ENCODE measurements around the gene OR2M5.

The OR2M5 gene, protein sequence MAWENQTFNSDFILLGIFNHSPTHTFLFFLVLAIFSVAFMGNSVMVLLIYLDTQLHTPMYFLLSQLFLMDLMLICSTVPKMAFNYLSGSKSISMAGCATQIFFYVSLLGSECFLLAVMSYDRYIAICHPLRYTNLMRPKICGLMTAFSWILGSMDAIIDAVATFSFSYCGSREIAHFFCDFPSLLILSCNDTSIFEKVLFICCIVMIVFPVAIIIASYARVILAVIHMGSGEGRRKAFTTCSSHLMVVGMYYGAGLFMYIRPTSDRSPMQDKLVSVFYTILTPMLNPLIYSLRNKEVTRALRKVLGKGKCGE

DNA sequence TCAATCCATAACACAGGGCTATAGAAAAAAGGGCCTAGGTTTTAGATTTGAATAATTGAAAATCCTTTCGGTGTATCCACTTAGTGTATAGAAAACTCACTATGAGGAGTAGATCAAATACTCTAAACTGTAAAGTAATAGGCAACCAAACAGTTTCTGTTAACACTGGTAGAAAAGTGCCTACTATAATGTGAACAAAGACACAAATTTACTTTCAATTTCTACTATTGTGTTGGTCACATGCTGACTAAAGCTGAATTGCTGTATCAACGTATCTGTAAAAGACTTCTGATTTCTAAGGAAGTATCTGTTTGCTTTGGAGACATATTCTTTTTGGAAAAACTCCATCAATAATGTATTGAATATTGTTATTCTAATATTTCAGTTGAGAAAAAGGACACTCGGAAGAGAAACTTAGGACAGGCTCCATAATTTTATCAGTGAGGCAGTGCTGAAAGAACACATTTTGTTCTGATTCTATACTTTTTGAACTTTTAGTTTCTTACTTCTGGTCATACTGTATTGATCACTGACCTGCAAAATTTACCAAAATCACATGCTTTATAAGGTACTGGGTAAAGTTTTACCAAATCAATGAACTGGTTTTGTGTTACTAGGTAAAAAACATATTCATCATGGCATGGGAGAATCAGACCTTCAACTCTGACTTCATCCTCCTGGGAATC lies at the start of gene OR2M5:
OR2M5 (plus strand) TSS at position 636 of the 686 bp plus-strand sequence; CDS start at position 636, 0 bp downstream.
- DNase-seq (ENCODE audit: low spot score), result no peak

DNA sequence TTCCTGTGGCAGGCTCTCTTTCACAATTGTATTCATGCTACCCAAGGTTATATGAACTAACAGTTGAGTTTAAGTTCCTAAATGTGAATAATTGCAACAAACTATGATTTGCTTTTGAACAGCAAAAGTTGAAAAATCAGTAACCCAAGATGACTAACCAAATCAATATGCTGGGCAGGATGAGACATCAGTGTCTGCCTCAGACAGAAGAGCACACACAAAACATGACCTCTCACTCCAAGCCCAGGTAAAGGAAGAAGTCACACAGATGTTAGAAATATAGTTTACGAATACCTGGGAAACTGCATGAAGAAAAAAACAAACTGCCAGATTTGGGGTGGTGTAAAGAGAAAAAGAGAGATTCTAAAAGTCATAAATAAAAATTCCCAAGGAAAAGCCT lies 46.4 kb upstream of the OR2M5 start:
- no peak for DNase-seq (ENCODE audit: low spot score)

DNA sequence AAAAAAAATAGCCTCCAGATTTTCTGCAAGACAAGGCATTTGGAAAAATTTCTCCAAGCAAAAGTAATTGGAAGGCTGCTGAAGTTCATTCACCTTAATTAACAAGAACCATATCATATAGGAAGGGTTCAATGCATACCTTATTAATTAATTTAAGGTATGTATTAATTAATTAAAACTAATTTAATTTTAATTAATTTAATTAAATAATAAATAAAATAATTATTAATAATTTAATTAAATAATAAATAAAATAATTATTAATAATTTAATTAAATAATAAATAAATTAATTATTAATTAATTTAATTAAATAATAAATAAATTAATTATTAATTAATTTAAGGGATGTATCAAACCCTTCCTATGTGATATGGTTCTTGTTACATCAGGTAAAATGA lies 42.1 kb upstream of the OR2M5 start:
- DNase-seq (ENCODE audit: low spot score), result no peak

DNA sequence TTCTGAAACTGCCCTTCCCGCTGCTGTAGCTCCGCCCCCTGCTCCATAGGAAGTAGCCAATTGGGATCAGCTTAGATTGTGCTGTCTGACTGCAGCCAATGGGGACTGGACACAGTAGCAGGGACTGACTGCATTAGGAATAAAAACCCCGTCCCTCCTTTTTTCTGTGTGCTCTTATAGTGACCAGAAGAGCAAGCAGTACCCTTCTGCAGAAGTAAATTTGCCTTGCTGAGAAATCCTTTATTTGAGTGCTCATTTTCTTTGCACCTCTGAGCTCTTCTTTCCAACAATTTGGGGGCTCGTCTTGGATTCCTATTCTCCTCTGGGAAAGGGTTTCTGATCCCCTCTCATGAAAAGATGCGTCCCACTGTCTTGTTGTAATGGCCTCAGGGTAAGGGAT lies 33.8 kb upstream of the OR2M5 start:
- DNase-seq (ENCODE audit: low spot score), result no peak

DNA sequence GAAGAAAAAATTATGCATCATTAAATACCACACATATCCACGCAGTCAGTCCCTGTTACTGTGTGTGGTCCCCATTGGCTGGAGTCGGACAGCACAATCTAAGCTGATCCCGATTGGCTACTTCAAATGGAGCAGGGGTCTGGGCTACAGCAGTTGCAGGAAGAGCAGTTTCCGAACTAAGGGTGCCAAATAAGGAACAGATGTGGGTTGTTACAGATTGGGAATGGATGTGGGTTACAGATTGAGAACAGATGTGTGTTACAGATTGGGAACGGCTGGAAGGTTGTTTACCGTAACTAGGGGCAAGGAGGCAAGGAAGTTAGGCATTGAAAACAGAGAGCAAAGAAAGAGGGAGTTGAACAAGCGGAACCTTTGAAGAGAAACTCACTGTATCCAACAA lies 30.1 kb upstream of the OR2M5 start:
- no peak for DNase-seq (ENCODE audit: low spot score)

DNA sequence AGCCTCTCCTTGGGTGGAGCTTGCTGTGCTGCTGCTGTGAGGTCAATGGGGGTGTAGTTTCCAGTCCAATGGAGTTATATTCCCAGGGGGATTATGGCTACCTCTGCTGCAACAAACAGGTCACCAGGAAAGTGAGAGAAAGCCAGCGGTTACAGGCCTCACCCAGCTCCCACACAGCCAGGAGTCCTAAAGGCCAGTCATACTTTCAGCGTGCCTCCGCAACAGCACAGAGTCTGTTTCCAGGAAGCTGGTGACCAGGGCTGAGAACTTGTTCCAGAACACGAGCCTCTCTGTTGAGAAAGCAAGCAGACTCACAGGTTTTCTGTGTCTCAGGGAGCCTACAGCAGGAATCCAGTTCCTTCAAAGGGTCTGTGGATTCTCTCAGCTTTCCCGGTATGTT lies 17.3 kb upstream of the OR2M5 start:
- DNase-seq (ENCODE audit: low spot score), result no peak

DNA sequence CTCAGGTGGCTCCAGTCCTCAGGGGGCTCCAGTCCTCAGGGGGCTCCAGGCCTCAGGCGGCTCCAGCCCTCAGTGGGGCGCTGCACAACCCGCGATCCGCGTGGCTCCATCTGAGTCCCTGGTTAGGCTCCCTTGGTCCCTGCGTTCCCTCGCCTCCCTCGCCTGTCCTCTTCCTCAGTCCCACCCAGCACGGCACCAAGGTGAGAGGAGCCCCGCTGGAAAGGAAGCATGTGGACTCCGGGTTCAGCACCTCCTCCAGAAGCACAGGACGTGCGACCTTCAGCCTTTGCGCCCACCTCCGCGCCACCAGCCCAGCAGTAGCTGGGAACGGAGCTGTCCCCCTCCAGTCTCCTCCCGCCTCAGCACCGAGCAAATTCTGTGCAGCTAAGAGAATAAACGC lies 8.1 kb upstream of the OR2M5 start:
- no peak for DNase-seq (ENCODE audit: low spot score)

DNA sequence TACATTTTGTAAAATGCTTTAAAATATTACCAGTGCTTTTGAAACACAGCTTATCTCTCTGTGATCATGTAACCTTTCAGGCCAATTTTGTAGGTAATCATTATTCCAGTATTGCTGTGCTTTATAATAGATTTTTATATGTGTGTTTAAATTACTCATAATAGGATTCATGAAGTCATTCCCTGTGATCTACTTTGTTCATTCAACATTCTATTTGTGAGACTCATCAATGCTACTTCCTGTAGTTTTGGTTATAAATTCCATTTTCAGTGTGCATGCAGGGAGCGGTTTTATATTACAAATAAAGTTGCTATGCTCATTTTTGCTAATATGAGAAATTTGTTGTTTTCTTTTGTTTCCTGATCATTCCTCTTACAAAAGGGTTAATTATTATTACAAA lies 4.1 kb upstream of the OR2M5 start:
- no peak for DNase-seq (ENCODE audit: low spot score)

DNA sequence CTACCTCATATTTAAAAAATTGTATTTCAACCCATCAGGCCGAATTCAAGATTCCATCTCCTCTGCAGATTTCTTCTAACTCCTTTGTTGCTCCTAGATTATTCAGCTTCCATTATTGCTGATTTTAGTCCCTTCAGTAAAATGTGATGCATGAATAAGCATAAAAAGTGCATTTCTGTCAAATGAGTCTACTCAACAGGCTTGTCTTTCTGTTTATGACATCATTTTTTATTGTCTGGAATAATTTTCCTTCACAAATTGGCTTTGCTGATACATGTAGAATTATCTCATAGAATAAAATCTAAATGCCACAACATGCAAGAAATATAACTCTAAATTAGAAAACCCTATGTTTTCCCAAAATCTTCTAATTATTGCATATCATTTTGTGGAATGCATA lies 1.6 kb upstream of the OR2M5 start:
- DNase-seq (ENCODE audit: low spot score), result no peak

DNA sequence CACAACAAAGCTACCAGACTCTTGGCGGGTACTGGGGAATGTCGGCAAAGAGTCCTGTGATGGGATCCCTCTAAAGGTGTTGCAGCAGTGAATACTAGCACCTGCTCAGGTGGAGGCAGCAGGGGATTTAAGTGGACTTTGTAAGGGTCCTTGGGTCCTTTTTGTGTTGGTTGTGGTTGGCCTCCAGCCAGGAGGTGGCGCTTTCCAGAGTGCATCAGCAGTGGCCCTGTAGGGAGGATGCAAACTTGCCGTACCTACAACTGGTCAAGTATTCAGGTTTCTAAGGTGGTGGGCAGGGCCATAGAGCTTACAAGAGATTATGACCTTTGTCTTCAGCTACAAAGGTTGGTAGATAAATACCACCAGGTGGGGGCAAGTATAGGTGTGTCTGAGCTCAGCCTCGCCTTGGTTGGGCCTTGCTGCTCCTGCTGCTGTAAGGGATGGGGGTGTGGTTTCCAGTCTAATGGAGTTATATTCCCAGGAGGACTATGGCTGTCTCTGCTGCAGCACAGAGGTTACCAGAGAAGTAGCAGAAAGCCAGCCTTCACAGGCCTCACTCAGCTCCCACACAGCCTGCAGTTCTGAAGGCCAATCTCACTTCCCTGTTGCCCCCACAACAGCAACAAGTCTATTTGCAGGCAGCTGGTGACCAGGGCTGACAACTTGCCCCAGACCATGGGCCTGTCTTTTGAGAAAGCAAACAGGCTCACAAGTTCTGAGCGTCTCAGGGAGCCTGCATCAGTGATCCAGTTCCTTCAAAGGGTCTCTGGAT lies 7.3 kb downstream of the OR2M5 start:
- no peak for DNase-seq (ENCODE audit: low spot score)

DNA sequence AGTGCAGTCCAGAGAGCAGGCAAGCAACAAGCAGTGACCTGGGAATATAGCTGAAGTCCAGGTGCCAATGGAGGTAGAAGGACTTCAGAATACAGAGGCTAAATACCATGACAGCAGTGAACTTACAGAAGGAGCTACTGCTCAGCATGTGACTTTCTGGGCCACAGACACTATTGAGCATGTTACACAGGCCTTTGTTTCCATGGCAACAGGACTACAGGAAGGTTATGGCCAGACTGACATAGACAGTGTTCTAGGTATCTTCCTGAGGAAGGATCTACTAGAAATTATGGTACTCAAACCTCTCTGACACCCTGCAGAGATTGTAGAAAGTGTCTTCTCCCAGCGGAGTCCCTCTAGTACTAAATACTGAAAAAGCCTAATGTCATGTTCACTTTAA lies 11.0 kb downstream of the OR2M5 start:
- no peak for DNase-seq (ENCODE audit: low spot score)

DNA sequence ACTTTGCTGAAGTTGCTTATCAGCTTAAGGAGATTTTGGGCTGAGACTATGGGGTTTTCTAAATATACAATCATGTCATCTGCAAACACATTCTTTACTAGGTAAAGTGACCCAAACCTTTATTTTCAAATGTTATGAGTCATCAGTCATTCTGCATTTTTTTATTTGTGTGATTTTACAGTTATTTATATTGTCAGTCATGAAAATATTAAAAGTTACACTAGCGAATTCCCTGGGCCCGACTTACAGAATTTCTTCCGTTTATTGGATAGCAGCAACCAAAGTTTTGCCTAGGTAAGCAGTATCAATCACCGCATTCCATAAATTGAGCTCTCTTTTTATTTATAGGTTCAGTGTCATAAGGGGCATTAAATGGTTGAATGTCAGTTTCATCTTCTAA lies 13.8 kb downstream of the OR2M5 start:
- DNase-seq (ENCODE audit: low spot score), result no peak

DNA sequence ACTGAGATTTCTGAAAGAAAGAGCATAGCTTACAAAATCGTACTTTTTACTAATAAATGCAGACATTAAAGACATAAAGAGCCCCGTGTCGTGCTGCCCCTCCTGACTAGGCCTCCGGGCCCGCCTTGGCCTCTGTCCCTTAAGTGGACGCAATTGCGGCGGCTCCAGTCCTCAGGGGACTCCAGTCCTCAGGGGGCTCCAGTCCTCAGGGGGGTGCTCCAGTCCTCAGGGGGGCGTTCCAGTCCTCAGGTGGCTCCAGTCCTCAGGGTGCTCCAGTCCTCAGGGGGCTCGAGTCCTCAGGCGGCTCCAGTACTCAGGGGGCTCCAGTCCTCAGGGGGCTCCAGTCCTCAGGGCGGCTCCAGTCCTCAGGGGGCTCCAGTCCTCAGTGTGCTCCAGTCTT lies 19.1 kb downstream of the OR2M5 start:
- no peak for DNase-seq (ENCODE audit: low spot score)

DNA sequence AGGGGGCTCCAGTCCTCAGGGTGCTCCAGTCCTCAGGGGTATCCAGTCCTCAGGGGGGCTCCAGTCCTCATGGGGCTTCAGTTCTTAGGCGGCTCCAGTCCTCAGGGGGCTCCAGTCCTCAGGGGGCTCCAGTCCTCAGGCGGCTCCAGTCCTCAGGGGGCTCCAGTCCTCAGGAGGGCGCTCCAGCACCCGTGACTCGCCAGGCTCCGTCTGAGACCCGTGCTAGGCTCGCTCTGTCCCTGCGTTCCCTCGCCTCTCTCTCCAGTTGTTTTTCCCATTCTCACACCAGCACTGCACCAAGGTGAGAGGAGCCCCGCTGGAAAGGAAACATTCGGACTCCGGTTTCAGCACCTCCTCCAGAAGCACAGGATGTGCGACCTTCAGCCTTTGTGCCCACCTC lies 20.2 kb downstream of the OR2M5 start:
- no peak for DNase-seq (ENCODE audit: low spot score)

DNA sequence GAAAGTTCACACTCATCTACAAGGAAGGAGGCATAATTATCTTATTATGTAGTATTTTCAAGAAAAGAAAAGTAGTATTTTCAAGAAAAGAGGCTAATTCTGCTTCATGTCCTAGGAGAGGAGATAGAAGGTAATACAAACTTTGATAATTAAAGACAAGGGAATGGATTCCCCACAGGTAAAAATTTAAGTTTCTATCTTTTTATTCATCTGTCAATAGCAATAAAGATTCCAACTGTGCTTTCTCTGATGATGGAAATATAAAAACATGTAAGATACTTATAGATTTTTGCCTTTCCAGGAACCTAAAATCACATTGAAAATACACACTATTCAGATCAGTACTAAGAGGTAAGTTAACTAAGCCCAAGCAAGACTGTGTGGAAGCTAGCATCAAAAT lies 29.6 kb downstream of the OR2M5 start, which contains the start of gene OR2M2:
OR2M2 (plus strand) TSS at position 301 of the 400 bp plus-strand sequence. CDS start 5,165 bp downstream, outside the sequence.
- DNase-seq (ENCODE audit: low spot score), result no peak

DNA sequence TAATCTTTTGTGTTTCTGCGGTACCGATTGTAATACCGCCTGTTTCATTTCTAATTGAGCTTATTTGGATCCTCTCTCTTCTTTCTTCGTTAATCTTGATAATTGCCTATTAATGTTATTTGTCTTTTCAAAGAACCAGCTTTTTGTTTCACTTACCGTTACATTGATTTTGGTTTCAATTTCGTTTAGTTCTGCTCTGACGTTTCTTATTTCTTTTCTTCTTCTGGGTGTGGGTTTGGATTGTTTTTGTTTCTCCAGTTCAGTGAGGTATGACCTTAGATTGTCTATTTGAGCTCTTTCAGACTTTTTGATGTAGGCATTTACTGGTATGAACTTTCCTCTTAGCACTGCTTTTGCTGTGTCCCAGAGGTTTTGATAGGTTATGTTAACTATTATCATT lies 39.0 kb downstream of the OR2M5 start:
- no peak for DNase-seq (ENCODE audit: low spot score)

DNA sequence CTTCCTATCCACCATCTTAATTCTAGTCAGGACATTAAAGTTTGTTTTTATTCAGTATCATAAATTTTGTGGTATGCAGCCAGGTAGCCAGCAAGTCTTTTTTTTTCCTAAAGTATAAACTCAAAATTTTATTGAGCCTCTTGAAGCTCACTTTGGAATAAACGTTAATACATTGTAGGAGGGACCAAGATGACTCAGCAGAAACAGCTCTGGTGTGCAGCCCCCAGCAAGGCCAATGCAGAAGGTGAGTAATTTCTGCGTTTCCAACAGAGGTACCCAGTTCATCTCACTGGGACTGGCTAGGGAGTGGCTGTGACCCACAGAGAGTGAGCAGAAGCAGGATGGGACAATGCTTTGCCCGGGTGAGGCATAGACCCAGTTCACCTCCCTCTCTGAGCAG lies 42.4 kb downstream of the OR2M5 start:
- DNase-seq (ENCODE audit: low spot score), result no peak

DNA sequence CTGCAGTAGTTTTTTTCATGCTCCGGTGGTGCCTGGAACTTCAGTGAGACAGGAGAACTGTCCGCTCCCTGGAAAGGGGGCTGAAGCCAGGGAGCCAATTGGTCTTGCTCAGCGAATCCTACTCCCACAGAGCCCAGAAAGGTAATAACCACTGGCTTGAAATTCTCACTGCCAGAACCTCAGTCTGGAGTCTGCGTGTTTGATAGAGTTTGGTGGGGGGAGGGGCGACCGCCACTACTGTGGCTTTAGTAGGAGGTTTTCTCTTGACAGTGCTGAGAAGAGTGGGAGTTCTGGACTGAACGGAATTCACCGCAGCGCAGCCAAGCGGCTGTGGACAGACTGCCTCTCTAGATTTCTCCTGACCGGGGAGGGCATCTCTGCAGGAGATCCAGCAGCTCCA lies 44.1 kb downstream of the OR2M5 start:
- no peak for DNase-seq (ENCODE audit: low spot score)

DNA sequence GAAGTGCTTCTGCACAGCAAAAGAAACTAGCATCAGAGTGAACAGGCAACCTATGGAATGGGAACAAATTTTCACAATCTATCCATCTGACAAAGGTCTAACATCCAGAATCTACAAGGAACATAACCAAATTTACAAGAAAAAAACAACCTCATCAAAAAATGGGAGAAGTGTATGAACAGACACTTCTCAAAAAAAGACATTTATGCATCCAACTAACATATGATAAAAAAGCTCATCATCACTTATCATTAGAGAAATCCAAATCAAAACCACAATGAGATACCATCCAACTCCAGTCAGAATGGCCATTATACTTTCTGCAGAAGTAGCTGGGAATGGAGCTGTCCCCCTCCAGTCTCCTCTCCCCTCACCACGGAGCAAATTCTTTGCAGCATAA lies 49.2 kb downstream of the OR2M5 start:
- DNase-seq (ENCODE audit: low spot score), result no peak
